ENCODE measurements around the gene MEPCE. TPM values are rescaled to one million over a fixed set of nuclear protein-coding genes. Genes with fewer than 3 reads are reported as not detected.

The MEPCE gene
- polyA plus RNA-seq, 1 experiment, result 19.1 TPM

GRCh38 chr7:100428199-100428966 lies 1.2 kb upstream of the MEPCE start, which contains the start of gene ZCWPW1:
Gene ZCWPW1 (minus strand): TSS chr7:100428703. CDS start chr7:100420649, 8,054 bp downstream.
- no peaks in the 10 kb centered on the region for H3K27me3 ChIP-seq (ENCODE audit: control insufficient read depth, insufficient read depth, low read length)
- ChIA-PET CTCF (interaction anchor here (0.5 to 2.2 kb wide), 6 partner anchors 16 to 206 kb away, joined by 3 to 9 read pairs (median 4); no protein-coding TSS in a partner anchor), POLR2A (interaction anchor here (0.6 to 1.3 kb wide), 6 partner anchors 11 to 246 kb away, joined by 3 to 13 read pairs (median 4); partner anchors contain the start of gene FBXO24)
- DNase-seq (ENCODE audit: low read depth), result peak; percentile 81
- 0 out of 2 replicates have a peak, but pooled peaks have one; percentile 10 for TF ChIP-seq CTCF (IDR thresholded peaks at IDR 0.05; ENCODE audit: insufficient read depth, low read depth, low read length)
- peaks cover 8% of the 10 kb centered on the region for H3K36me3 ChIP-seq (ENCODE audit: control insufficient read depth, insufficient read depth, low read length)
- H3K4me3 ChIP-seq (ENCODE audit: low read depth, low read length), result peak within 1 kb of the TSS; percentile 84

GRCh38 chr7:100428967-100429636 lies 529 bp upstream of the MEPCE start:
- no peaks in the 10 kb centered on the region for H3K27me3 ChIP-seq (ENCODE audit: control insufficient read depth, insufficient read depth, low read length)
- DNase-seq (ENCODE audit: low read depth), result peak; percentile 98
- TF ChIP-seq CTCF (IDR thresholded peaks at IDR 0.05; ENCODE audit: insufficient read depth, low read depth, low read length), result 0 out of 2 replicates have a peak, but pooled peaks have one; percentile 5
- H3K36me3 ChIP-seq (ENCODE audit: control insufficient read depth, insufficient read depth, low read length), result peaks cover 15% of the 10 kb centered on the region
- CTCF ChIA-PET, result interaction anchor here (0.6 to 2.2 kb wide), 5 partner anchors 8 to 277 kb away, joined by 4 to 9 read pairs (median 6); partner anchors contain the start of gene POP7
- POLR2A ChIA-PET, result interaction anchor here (0.7 to 1.3 kb wide), 4 partner anchors 11 to 157 kb away, joined by 3 to 4 read pairs (median 3); partner anchors contain the start of gene FBXO24
- H3K4me3 ChIP-seq (ENCODE audit: low read depth, low read length), result peak overlapping the region; percentile 84

GRCh38 chr7:100430493-100431285 lies 1.1 kb downstream of the MEPCE start:
- Histone ChIP-seq H3K27me3 (ENCODE audit: control insufficient read depth, insufficient read depth, low read length) (no peaks in the 10 kb centered on the region), H3K4me3 (ENCODE audit: low read depth, low read length) (peak overlapping the region; percentile 84), H3K36me3 (ENCODE audit: control insufficient read depth, insufficient read depth, low read length) (peaks cover 19% of the 10 kb centered on the region)
- no peak for TF ChIP-seq CTCF (IDR thresholded peaks at IDR 0.05; ENCODE audit: insufficient read depth, low read depth, low read length)
- ChIA-PET CTCF (no interaction called here), POLR2A (no interaction called here)
- no peak for DNase-seq (ENCODE audit: low read depth)

- H3K27me3 ChIP-seq (ENCODE audit: control insufficient read depth, insufficient read depth, low read length), result no peaks in the 10 kb centered on the region
- ChIA-PET CTCF (no interaction called here), POLR2A (no interaction called here)
- DNase-seq (ENCODE audit: low read depth), result no peak
- no peak for TF ChIP-seq CTCF (IDR thresholded peaks at IDR 0.05; ENCODE audit: insufficient read depth, low read depth, low read length)
- H3K36me3 ChIP-seq (ENCODE audit: control insufficient read depth, insufficient read depth, low read length), result peaks cover 19% of the 10 kb centered on the region
- H3K4me3 ChIP-seq (ENCODE audit: low read depth, low read length), result peak overlapping the region; percentile 84
Observed at GRCh38 chr7:100431286-100431735, 1.7 kb downstream of the MEPCE start.

Measured in BJ (cell line).